CD4-positive, alpha-beta T cell treated with Interleukin-10 for 1 hour (primary cell): ENCODE data around the gene CLEC17A.

Source experiments
- DNase-seq: peaks from one replicate; pipeline ENCODE4 v3.0.0-alpha.2; 2020

CLEC17A gene

GRCh38 chr19:14655726-14656125 lies 72.8 kb downstream of the CLEC17A start:
- no peak for DNase-seq

GRCh38 chr19:14659874-14660489 lies 77.1 kb downstream of the CLEC17A start:
- DNase-seq = no peak

- no peak for DNase-seq
These were observed 78.6 kb downstream of the CLEC17A start for GRCh38 chr19:14661372-14661924.
